Daoy (cell line): ENCODE results near the gene ACOT8. TPM values are rescaled to one million over a fixed set of nuclear protein-coding genes. Genes with fewer than 3 reads are reported as not detected.

Experiments used
- DNase-seq: peaks from one replicate; pipeline ENCODE4 v3.0.0-alpha.2; 2015; ENCODE audit warnings: low read depth
- total RNA-seq: library from RNA; depleted of rRNA; stranded (reverse); fragments of >200 nt; shearing (Covaris generic); gene quantifications from 2 replicates; pipeline ENCODE4 v1.2.3, GENCODE V29; 2014; rRNA removed

Gene ACOT8
- total RNA-seq, 1 experiment from 2014 or later, result 46.8 TPM

- no peak for DNase-seq
Measured at GRCh38 chr20:45796337-45797065, 60.7 kb downstream of the ACOT8 start.

GRCh38 chr20:45792317-45793118 is 64.7 kb downstream of the ACOT8 start:
- no peak for DNase-seq

Other genes with a start within 250 kb of the ACOT8 start
- not detected in 2 replicates for gene WFDC10A, start 227.7 kb downstream of the ACOT8 start, total RNA-seq
- not detected in 2 replicates for gene WFDC9, start 226.1 kb downstream of the ACOT8 start, total RNA-seq
- gene WFDC11, start 187.2 kb downstream of the ACOT8 start, total RNA-seq, result not detected in 2 replicates
- not detected in 2 replicates for gene WFDC13, start 155.4 kb downstream of the ACOT8 start, total RNA-seq
- gene WFDC10B, start 152.4 kb downstream of the ACOT8 start, total RNA-seq, result not detected in 2 replicates
- gene SPINT4, start 135.0 kb downstream of the ACOT8 start, total RNA-seq, result not detected in 2 replicates
- gene WFDC3, start 65.5 kb downstream of the ACOT8 start, total RNA-seq, result 2.3 TPM in 1 of 2 replicates, not detected in the other
- gene DNTTIP1, start 65.4 kb downstream of the ACOT8 start, total RNA-seq, result 26.6 and 35.5 TPM in 2 replicates
- gene UBE2C, start 44.7 kb downstream of the ACOT8 start, total RNA-seq, result 167 and 200 TPM in 2 replicates
- gene TNNC2, start 30.1 kb downstream of the ACOT8 start, total RNA-seq, result not detected in 2 replicates
- gene SNX21, start 23.6 kb downstream of the ACOT8 start, total RNA-seq, result 21.2 and 28.2 TPM in 2 replicates
- gene ZSWIM3, start 222 bp upstream of the ACOT8 start, total RNA-seq, result 3.7 and 3.9 TPM in 2 replicates
- 5.9 and 6.8 TPM in 2 replicates for gene ZSWIM1, start 23.8 kb upstream of the ACOT8 start, total RNA-seq
- not detected in 2 replicates for gene SPATA25, start 30.2 kb upstream of the ACOT8 start, total RNA-seq
- gene NEURL2, start 33.8 kb upstream of the ACOT8 start, total RNA-seq, result 0.42 and 2.3 TPM in 2 replicates
- gene CTSA, start 33.9 kb upstream of the ACOT8 start, total RNA-seq, result 25.4 and 34.7 TPM in 2 replicates
- 0.30 and 0.80 TPM in 2 replicates for gene PLTP, start 54.8 kb upstream of the ACOT8 start, total RNA-seq
- gene PCIF1, start 77.3 kb upstream of the ACOT8 start, total RNA-seq, result 2.7 and 3.6 TPM in 2 replicates
- gene ZNF335, start 114.8 kb upstream of the ACOT8 start, total RNA-seq, result 9.5 and 12.1 TPM in 2 replicates
- gene MMP9, start 151.5 kb upstream of the ACOT8 start, total RNA-seq, result 2.8 and 6.8 TPM in 2 replicates
- gene SLC12A5, start 171.8 kb upstream of the ACOT8 start, total RNA-seq, result 0.54 TPM in 1 of 2 replicates, not detected in the other
- 25.3 and 28.0 TPM in 2 replicates for gene NCOA5, start 232.6 kb upstream of the ACOT8 start, total RNA-seq